ENCODE data around the gene PARP8. TPM values are rescaled to one million over a fixed set of nuclear protein-coding genes. Genes with fewer than 3 reads are reported as not detected.

Gene PARP8
- total RNA-seq, 4 donors from 2014 or later = 12.0 to 34.7 (median 25.3) TPM

DNA sequence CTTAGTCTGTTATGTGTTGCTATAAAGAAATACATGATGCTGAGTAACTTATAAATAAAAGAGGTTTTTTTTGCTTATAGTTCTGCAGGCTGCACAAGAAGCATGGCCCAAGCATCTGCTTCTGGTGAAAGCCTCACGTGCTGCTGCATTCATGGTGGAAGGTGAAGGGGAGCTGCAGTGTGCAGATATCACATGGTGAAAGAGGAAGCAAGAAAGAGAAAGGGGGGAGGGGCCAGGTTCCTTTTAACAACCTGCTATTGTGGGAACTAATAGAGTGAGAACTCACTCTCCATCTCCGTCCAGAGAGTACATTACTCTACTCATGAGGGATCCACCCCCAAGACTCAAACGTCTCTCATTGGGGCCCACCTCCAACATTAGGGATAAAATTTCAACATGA lies 12.5 kb upstream of the PARP8 start:
- Histone ChIP-seq H3K27ac (no peak overlapping the region), H3K4me3 (no peak overlapping the region), H3K36me3 (no peaks in the 10 kb centered on the region), H3K27me3 (no peaks in the 10 kb centered on the region), H3K9me3 (no peaks in the 10 kb centered on the region), H3K4me1 (peaks cover 0 to 4% (median 0%) of the 10 kb centered on the region in 4 donors)
- DNase-seq = peak in 2 of 3 donors; percentile 75 to 76
- TF ChIP-seq, protein P1, sequence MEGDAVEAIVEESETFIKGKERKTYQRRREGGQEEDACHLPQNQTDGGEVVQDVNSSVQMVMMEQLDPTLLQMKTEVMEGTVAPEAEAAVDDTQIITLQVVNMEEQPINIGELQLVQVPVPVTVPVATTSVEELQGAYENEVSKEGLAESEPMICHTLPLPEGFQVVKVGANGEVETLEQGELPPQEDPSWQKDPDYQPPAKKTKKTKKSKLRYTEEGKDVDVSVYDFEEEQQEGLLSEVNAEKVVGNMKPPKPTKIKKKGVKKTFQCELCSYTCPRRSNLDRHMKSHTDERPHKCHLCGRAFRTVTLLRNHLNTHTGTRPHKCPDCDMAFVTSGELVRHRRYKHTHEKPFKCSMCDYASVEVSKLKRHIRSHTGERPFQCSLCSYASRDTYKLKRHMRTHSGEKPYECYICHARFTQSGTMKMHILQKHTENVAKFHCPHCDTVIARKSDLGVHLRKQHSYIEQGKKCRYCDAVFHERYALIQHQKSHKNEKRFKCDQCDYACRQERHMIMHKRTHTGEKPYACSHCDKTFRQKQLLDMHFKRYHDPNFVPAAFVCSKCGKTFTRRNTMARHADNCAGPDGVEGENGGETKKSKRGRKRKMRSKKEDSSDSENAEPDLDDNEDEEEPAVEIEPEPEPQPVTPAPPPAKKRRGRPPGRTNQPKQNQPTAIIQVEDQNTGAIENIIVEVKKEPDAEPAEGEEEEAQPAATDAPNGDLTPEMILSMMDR (IDR thresholded peaks at IDR 0.05) = no peak
- no peak for TF ChIP-seq POLR2A (IDR thresholded peaks at IDR 0.05)

GRCh38 chr5:50655067-50655809 lies 11.2 kb upstream of the PARP8 start:
- Histone ChIP-seq H3K27me3 (no peaks in the 10 kb centered on the region), H3K4me3 (no peak overlapping the region), H3K36me3 (no peaks in the 10 kb centered on the region), H3K9me3 (no peaks in the 10 kb centered on the region), H3K4me1 (peaks cover 0 to 4% (median 0%) of the 10 kb centered on the region in 4 donors), H3K27ac (no peak overlapping the region)
- TF ChIP-seq, protein P1 (IDR thresholded peaks at IDR 0.05) = no peak
- no peak for TF ChIP-seq POLR2A (IDR thresholded peaks at IDR 0.05)
- no peak for DNase-seq

GRCh38 chr5:50655810-50656205 lies 10.6 kb upstream of the PARP8 start:
- TF ChIP-seq, protein P1 (IDR thresholded peaks at IDR 0.05) = no peak
- TF ChIP-seq POLR2A (IDR thresholded peaks at IDR 0.05) = no peak
- H3K27ac ChIP-seq = no peak overlapping the region
- H3K4me3 ChIP-seq = no peak overlapping the region
- H3K27me3 ChIP-seq = no peaks in the 10 kb centered on the region
- H3K4me1 ChIP-seq = peaks cover 0 to 4% (median 0%) of the 10 kb centered on the region in 4 donors
- H3K9me3 ChIP-seq = no peaks in the 10 kb centered on the region
- no peak for DNase-seq
- no peaks in the 10 kb centered on the region for H3K36me3 ChIP-seq

GRCh38 chr5:50657044-50657443 lies 9.4 kb upstream of the PARP8 start:
- no peak overlapping the region for H3K27ac ChIP-seq
- H3K4me3 ChIP-seq = no peak overlapping the region
- no peaks in the 10 kb centered on the region for H3K27me3 ChIP-seq
- no peaks in the 10 kb centered on the region for H3K9me3 ChIP-seq
- H3K4me1 ChIP-seq = peaks cover 0 to 4% (median 0%) of the 10 kb centered on the region in 4 donors
- H3K36me3 ChIP-seq = no peaks in the 10 kb centered on the region
- TF ChIP-seq, protein P1 (IDR thresholded peaks at IDR 0.05) = no peak
- no peak for TF ChIP-seq POLR2A (IDR thresholded peaks at IDR 0.05)
- DNase-seq = no peak

GRCh38 chr5:50658246-50658645 lies 8.2 kb upstream of the PARP8 start:
- DNase-seq = no peak
- H3K9me3 ChIP-seq = no peaks in the 10 kb centered on the region
- no peak overlapping the region for H3K27ac ChIP-seq
- no peak overlapping the region for H3K4me3 ChIP-seq
- peaks cover 0 to 4% (median 0%) of the 10 kb centered on the region in 4 donors for H3K4me1 ChIP-seq
- H3K36me3 ChIP-seq = no peaks in the 10 kb centered on the region
- no peaks in the 10 kb centered on the region for H3K27me3 ChIP-seq
- TF ChIP-seq, protein P1 (IDR thresholded peaks at IDR 0.05) = no peak
- no peak for TF ChIP-seq POLR2A (IDR thresholded peaks at IDR 0.05)

Data from Peyer's patch (tissue), 4 donors.